NCI-H2081 treated with DMSO at 0.1 percent for 48 hours (cell line): ENCODE results near the gene PPP3CA.
"Not testable (repeated sequence)": the region's sequence is repeated elsewhere in the genome, so short reads cannot be mapped to it uniquely, and the experiment has no call there.

Source experiments
- DNase-seq: peaks from one replicate; lab custom pipeline; 2025; lab: John Stamatoyannopoulos, UW

Gene PPP3CA

DNA sequence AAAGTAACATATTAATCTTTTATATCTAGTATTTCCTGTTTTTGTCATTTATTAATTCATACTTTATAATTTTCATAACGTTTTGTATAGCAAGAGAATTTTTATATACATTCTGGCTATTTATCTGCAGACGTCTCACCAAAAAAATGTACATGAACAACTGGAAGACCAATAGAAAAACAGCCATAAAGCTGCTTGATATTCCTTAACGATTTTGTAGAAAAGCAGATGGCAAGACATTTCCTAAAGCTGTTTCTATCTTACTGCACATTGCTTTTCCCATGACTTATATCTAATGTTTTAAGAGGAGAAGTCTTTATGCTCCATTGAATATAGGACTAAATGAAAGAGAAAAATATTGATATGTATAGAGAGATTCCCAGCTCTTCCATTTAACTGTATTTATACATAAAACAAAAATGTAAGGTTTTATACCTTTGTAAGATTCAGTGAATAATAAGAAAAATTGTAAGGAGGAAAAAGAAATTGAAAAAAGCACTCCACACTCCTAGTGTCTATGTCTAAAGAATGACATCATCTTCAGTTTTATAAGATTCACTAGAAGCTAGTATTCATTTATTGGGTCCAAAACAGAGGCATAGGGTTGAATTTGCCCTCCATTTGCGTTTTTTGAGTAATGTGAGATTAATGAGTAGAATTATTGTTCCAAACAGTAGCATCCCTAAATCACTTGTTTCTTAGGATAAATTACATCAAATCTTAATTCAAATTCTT is 248.5 kb downstream of the PPP3CA start:
- no peak for DNase-seq

DNA sequence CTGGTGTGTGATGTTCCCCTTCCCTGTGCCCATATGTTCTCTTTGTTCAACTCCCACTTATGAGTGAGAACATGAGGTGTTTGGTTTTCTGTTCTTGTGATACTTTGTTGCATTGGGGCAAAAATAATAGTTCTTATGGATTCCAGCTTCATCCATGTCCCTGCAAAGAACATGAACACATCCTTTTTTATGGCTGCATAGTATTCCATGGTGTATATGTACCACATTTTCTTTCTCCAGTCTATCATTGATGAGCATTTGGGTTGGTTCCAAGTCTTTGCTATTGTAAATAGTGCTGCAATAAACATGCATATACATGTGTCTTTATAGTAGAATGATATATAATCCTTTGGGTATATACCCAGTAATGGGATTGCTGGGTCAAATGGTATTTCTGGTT is 254.7 kb downstream of the PPP3CA start:
- not testable (repeated sequence) for DNase-seq

DNA sequence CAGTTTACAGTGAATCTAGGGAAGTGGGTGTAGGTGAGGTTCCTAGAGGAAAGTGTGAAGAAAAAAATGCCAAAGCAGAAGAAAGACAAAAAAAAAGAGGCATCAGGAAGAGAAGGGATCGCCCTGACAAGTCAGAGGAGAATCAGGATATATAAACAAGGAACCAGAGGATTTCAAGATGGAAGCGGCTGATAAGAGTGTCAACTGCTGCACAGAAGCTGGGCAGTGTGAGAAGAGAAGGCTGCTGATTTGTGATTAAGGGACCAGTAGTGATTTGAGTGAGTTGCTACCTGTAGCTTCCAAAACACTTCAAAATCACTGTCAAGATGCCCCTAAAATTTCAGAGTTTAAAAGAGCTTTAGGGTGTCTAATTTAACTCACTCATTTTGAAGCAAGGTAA is 258.2 kb downstream of the PPP3CA start:
- DNase-seq, result no peak

DNA sequence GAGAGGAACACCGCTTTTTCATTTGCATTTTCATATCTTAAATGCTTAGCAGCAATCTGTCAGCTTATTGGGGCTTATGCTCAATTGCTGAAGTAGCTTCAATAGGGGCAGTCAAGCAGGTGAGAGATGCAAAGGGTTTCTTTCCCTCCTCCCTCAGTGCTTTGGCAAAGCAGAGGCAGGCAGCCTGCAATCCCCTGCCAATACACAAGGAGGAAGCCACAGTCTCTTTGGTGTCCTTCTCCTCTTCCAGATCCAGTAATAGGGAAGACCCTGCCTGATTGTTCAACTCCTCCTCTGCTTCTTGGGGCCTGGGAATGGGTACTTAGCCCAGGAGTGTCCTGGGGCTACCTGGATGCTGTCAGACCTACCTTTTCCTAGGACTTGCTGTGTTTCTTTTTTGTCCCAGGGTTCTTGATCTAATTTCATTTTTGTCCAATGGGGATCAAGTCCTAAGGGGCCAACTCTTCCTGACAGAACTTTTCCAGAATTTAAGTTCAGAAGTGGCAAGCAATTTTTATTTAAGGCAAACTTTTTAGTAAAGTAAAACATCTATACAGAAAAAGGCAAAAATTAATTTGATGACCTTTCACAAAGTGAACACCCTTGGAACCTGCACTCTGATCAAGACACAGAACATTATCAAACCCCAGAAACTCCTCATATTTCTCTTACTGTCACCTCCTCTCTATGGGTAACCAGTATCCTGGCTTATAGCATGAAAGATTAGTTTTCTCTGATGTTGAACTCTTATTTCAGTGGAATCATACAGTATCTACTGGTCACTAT is 260.3 kb downstream of the PPP3CA start:
- DNase-seq, result no peak

DNA sequence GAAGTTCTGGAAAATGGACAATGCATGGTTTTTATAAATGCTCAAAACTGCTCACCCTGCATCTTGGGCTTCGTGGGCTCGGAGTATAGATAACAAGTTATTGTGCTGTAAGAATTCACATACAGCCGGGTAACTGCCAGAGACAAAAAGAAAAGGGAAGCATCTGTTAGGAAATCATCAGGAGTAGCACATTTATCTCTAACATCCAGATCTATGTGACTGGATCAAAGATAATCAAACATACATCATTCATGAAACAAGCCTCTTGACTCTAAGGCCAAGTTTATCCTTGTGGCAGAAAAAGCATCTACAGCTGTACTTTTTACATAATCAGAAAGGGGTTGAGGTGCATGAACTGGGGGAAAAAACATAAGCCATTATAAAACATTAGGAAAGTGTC is 264.2 kb downstream of the PPP3CA start:
- no peak for DNase-seq

DNA sequence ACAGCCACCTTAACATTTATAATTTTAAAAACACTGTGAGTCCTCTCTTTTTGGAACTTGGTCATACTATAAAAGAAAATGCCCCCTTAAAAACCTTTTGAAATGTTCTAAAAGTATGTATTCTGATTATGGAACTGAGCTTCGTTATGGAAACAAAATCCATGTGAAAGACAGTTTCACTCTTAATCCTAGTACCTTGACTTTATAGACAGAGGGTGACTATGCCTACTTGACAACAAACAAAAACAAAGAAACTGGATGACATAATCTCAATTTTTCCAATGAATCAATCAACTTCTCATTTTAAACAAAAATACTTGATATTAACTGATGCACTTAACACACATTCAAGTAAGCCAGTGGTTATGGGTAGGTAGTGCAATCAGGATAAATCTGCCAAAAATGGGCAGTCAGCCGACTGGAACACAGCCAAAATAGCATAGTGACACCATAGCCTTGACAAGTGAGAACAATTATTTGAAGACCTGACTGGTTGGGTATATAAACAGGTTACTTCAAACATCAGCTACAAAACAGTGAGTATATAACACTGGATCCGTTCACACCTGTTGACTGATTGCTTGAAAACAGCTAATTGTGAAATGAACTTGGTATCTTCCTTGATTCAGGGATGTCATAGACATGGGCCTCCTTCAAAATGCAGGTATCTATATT is 265.5 kb downstream of the PPP3CA start:
- DNase-seq, result peak; percentile 6

DNA sequence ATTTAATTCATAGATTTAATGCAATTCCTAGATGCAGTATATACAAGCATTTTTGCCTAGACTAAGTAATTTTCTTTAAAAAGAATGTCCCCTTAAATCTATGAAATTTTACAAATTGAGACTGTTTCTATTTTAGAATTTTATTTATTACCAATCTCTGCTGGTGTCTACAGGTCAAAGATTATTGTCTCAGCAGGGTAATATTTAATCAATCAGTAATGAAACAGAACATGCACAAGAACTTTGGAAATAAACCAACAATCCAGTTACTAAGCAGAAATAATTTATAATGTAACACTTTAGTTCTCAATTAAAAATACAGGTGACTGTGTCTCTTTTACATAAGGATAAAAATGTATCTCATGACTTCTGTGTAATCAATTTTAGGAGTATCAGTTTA is 266.2 kb downstream of the PPP3CA start:
- DNase-seq, result no peak

DNA sequence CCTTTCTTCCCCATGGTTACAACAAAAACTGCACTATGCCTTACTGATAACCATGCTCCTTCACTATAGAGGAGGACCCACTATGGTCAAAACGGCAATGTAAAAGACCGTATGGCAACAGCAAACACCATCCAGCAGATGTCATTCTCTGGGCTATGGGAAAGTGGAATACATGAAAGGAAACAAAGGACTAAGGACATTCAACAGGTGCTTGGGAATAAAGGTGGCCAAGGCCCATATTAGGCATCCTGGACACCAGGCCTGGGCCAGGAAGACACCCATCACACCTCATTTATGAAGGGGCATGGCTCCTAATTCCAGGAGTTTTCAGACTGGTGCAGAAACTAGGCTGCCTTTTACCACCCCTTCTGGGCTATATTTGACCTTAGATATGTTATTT is 268.4 kb downstream of the PPP3CA start:
- no peak for DNase-seq

DNA sequence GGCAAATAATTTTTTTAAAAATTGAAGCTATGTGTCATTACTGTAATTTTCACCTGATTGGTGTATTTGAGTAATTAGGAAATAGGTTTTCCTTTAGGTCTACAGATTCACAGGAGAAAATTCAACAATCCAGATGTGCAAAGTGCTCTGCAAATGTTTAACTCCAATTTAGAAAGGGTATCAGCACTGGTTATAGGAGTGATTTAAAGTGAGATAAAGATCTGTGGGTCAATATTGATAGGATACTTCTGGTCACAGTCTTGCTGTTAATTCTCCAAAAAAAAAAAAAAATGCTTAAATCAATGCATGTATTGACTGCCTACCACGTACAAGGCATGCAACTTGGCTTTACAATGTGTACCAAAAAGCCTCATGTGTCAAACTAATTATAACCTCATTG is 271.3 kb downstream of the PPP3CA start:
- DNase-seq, result no peak

DNA sequence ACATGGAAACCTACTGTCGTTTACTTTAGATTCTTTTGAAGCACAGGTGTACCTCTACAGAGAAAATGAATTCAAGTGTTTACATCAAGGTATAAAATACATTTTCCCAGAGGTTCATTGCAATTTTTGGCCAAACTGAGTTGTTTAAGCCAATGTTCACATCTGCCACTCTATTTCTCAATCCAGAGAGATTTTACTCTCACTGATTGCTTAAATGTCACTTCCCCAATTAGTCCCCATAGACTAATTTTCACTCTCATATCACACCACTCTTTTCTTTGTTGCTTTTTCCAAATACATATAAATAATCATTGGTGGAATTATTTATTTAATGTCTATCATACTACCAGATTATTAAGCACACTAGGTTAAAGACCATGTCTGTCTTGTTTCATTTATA is 271.8 kb downstream of the PPP3CA start:
- no peak for DNase-seq

DNA sequence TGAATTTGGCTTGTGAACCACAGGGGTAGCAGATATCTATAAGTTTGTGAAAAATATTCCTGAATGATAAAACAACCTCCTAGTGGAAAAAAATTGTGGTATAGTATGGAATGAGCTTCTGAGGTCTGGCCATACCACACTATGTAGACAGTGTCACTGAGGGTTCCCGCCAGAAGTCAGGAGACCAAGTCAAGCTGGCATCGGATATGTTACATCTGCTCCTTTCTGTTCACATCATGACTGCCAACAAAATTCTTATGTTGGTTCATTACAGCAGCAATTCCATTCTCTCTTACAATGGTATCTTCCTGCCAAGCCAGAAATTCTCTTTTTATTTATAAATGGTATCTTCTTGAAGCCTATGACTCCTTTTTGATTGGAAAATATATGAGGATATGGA is 273.0 kb downstream of the PPP3CA start:
- DNase-seq, result no peak

DNA sequence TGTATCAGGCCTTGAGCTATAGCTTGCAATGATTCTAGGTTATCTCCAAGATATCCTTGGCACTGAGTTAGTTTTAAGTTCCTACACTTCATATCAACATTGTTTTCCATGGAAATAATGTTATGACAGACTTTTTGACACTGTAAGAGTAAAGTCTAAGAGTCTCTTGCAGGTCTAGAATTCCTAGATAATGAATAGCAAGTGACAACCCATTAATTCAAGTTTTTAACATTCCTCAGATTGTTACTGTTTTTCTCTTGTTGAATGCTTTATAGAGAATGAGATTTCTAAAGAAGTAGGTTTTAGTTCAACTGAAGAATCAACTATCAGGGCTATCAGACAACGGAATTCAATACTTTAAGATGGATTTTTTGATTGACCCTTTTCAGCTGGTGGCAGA is 276.1 kb downstream of the PPP3CA start:
- no peak for DNase-seq

DNA sequence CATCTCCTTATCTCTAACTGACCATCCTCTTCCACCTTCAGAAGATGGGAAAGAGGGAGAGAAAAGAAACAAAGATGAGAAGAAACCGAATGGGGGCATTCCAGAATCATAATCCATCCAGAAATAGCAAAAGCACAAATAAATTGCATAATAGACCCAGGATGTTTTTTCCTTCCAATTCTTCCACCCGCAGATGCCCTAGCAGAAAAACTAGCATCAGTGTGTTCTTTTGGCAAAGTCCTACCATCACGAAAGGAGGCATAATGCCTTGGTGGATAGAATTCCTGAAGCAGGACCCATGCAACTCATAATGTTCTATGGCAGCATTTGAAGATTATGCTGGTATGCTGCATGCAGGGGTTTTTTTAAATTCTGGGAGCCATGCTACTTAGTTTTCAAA is 279.2 kb downstream of the PPP3CA start:
- no peak for DNase-seq

DNA sequence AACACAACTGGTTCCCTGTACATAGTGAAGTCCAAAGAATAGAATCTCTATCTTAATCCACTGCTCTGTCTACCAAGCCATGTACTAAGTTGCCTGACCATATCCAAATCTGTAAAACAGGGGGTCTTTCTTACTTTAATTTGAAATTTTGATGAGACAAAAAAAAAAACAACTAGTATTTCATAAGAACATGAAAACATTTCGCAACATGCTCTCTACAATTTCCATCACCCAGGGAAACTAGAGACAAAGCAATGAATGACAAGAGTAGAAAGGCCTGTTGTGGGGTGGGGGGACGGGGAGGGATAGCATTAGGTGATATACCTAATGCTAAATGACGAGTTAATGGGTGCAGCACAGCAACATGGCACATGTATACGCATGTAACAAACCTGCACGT is 279.9 kb downstream of the PPP3CA start:
- DNase-seq, result no peak

DNA sequence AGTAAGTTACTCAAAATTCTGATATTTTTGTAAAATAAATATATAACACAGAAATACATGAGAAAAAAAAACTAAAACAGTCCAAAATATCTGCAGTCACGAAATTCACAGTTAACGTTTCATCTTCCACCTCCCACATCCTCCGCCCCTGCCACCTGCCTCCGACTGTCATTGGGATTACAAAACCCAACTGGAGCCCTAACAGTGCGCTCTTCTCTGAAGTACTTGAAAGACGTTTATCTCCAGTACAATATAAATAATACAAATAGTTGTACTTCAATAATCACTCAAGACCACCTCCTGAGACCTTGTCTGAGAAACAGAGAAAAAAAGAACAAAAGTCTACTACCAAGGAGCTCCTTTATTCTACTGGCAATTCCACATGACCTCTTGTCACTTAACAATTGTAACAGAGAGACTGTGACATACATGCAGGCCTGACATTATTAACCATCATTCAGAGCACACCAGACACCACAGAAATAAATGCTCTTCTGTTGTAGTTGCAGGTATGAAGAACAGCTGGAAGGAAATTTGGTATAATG is 280.6 kb downstream of the PPP3CA start:
- DNase-seq, result no peak

DNA sequence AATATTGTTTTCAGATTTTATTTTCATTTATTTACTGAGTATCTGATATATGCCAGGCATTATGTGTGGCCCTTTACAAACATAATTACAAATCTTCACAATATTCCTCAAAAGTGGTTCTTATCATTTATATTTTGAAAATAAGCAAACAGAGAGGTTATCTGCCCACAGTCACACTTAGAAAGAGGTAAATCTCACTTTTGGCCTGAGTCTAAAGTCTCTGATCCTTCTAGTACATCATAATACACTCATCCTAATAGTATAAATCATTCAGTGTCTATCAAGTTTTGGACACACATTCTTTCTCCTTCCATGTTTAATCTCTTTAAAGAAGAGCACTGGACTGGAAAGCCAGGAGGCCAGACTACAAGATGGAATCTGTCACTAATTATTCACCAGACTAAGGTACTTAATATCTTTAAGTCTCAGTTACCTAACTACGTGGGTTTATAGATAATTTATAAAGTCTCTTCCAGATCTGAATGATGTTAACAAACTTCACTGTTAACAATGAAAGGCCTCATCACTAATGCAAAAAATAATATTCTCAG is 281.3 kb downstream of the PPP3CA start:
- DNase-seq, result no peak

DNA sequence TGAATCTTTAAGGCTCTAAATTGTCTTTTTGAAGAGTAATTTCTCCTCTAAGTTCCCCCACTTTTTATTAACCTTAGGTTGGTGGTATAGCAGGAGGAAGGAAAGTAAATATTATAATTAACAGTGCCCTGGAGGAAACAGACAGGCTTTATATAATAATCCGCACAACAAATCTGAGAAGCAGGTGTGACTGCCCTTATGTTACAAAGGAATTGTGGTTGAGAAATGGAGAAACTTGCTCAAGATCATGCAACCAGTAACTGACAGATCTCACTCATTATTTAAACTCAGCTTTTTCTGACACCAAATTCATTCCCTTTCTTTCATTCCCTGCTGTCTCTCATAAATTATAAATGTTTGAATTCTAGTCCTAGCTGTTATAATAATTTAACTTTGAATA is 282.0 kb downstream of the PPP3CA start:
- no peak for DNase-seq

DNA sequence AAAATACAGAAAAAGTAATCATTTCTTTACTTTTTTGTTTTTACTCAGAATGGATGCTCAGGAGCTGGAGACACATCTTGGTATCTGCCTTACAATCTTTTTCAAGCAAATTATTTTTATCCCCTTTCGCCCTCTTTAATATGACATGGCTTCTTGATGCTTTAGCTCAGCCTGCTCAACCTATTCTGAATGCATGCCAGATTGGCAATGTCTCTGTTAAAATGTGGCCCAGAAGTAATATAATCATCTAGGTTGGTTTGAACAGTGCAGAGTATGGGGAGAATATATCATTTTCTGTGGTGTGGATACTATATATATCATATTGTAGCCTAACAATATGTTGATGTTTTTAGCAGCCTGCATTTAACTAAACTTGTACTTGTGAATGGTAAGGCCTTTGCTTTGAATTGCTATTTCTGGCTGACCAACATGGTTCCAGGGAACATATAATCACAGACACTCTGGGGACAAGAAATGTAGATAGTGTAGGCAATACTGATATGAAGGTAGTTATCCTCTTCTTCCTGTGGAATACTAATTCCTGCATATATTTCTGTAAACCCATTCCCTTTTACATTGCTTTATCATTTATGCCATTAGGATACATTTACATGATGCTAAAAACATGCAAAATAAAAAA is 282.7 kb downstream of the PPP3CA start:
- DNase-seq, result no peak

DNA sequence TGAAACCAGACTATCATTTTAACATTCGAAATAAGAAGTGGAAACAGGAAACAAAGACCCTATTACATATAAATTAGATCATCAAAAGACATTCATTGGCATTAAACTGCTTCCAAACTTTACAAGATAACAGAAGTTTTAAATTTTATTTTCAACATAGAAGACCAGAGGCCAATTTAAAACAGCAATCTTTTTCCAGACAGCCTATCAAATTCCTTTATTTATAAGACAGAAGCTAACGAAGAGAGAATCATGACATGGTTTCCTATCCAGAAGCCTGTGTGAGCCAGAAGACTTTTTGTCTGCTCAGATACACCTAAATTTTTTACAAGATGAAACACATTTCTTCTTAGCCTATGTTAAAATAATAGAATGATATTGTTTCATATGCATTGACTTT is 291.9 kb downstream of the PPP3CA start:
- no peak for DNase-seq

DNA sequence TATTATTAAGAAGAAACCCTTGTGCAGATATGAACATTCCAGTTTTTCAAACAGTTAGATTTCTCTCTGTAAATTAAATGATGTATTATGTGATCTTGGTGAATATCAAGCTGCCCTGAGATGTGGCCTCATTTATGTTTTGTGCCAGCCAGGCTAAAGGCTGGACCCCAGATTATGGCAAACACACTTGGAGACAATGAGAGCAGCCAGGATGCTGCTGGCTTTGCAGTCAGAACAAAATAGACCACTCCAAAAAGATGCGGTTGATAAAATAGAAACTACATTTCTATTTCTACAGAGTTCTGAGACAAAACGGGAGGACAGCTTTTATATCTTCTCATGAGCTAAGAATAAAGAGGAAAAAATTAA is 296.5 kb downstream of the PPP3CA start:
- no peak for DNase-seq

DNA sequence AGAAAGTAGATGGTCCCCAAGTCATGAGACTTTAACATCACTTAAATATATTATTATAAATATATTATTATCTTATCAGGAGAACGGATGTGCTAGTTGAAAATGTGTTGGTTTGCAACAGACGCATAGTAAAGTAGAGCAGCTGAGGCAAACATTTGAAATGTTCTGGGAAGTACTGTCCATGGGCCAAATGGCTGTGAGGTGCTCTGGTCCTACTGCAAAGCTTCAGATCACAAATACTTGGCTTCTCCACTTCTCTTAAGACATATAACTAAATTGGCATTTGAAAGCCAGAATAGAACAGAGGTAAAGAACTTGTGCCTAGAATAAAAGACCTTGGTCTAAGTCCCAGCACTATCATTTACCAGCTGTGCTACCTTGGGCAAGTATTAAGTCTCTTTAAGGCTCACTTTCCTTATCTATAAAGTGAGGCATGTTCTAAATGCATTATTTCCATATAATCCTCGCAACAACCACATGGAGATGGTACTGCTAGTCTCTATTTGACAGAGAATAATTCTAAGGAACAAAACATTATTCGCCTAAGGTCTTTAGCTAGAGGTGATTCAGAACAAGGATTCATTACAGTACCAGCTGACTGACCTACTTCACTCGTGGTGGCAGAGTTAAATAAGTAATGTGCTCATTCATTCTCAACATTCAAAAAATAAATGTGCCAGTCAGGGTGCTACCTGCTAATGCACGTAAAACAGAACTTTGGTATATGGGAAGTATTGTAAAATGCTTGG is 297.1 kb downstream of the PPP3CA start:
- DNase-seq, result no peak
